Adipocyte (in vitro differentiated cells): Measurements from ENCODE around the gene CTRB1.
"Not testable (repeated sequence)": the region's sequence is repeated elsewhere in the genome, so short reads cannot be mapped to it uniquely, and the experiment has no call there.

Experiments
- DNase-seq: peaks from one replicate; pipeline ENCODE4 v3.0.0-alpha.2; 2015; ENCODE audit warnings: low read depth
- H3K27me3 ChIP-seq: replicated peaks from 2 replicates; pipeline ENCODE4 v1.7.0; 2013; ENCODE audit warnings: mild to moderate bottlenecking, low read length, moderate library complexity; ENCODE audit not compliant: control insufficient read depth, insufficient read depth
- H3K36me3 ChIP-seq: 2 replicates; pipeline ENCODE4 v1.7.0; 2013; ENCODE audit warnings: low read length, mild to moderate bottlenecking, moderate library complexity; ENCODE audit not compliant: control insufficient read depth, insufficient read depth, severe bottlenecking
- H3K4me1 ChIP-seq: 2 replicates; pipeline ENCODE4 v1.7.0; 2013; ENCODE audit warnings: mild to moderate bottlenecking, low read length, moderate library complexity; ENCODE audit not compliant: control insufficient read depth, insufficient read depth
- H3K4me3 ChIP-seq: 2 replicates; pipeline ENCODE4 v1.7.0; 2013; ENCODE audit warnings: mild to moderate bottlenecking, low read length, moderate library complexity
- H3K9ac ChIP-seq: 2 replicates; pipeline ENCODE4 v1.7.0; 2013; ENCODE audit warnings: mild to moderate bottlenecking, low read length, moderate library complexity
- H3K9me3 ChIP-seq: 2 replicates; pipeline ENCODE4 v1.7.0; 2013; ENCODE audit warnings: mild to moderate bottlenecking, low read length, moderate library complexity; ENCODE audit not compliant: control insufficient read depth

The CTRB1 gene

GRCh38 chr16:75205438-75205837 lies 13.3 kb upstream of the CTRB1 start:
- H3K36me3 ChIP-seq, H3K27me3 ChIP-seq, H3K9me3 ChIP-seq, DNase-seq, H3K9ac ChIP-seq, H3K4me1 ChIP-seq, H3K4me3 ChIP-seq: not testable (repeated sequence)

- not testable (repeated sequence) for H3K4me3 ChIP-seq, H3K36me3 ChIP-seq, H3K9ac ChIP-seq, H3K4me1 ChIP-seq, H3K9me3 ChIP-seq, DNase-seq, H3K27me3 ChIP-seq
Measured at GRCh38 chr16:75205961-75206748, 12.6 kb upstream of the CTRB1 start.

- Histone ChIP-seq H3K4me1 (no peaks in the 10 kb centered on the region), H3K4me3 (no peak within 1 kb of the TSS), H3K36me3 (no peaks in the 10 kb centered on the region), H3K27me3 (peaks cover under 1% of the 10 kb centered on the region), H3K9ac (no peak within 1 kb of the TSS), H3K9me3 (no peaks in the 10 kb centered on the region)
- DNase-seq, result no peak
Measured at GRCh38 chr16:75206749-75207451, 11.9 kb upstream of the CTRB1 start, which contains the start of gene CTRB2. TSS of gene CTRB2 (minus strand) at chr16:75207161. CDS start at chr16:75207141, 20 bp downstream.

GRCh38 chr16:75207831-75208230 lies 11.0 kb upstream of the CTRB1 start:
- H3K27me3 ChIP-seq, result peaks cover 6% of the 10 kb centered on the region
- H3K4me3 ChIP-seq, result no peak overlapping the region
- DNase-seq, result no peak

GRCh38 chr16:75208242-75208825 lies 10.5 kb upstream of the CTRB1 start:
- Histone ChIP-seq H3K4me3 (no peak overlapping the region), H3K4me1 (no peaks in the 10 kb centered on the region), H3K27me3 (peaks cover 6% of the 10 kb centered on the region), H3K9ac (no peak overlapping the region), H3K36me3 (no peaks in the 10 kb centered on the region), H3K9me3 (no peaks in the 10 kb centered on the region)
- DNase-seq, result no peak

More at GRCh38 chr16:75207831-75208230, 11.0 kb upstream of the CTRB1 start:
- Histone ChIP-seq H3K9ac (no peak overlapping the region), H3K36me3 (no peaks in the 10 kb centered on the region), H3K9me3 (no peaks in the 10 kb centered on the region), H3K4me1 (no peaks in the 10 kb centered on the region)

- no peaks in the 10 kb centered on the region for H3K9me3 ChIP-seq
- no peak overlapping the region for H3K4me3 ChIP-seq
- H3K27me3 ChIP-seq, result peaks cover 6% of the 10 kb centered on the region
- no peaks in the 10 kb centered on the region for H3K4me1 ChIP-seq
- DNase-seq, result no peak
- no peaks in the 10 kb centered on the region for H3K36me3 ChIP-seq
- no peak overlapping the region for H3K9ac ChIP-seq
Measured at GRCh38 chr16:75208861-75209505, 9.8 kb upstream of the CTRB1 start.

GRCh38 chr16:75209514-75209913 lies 9.3 kb upstream of the CTRB1 start:
- not testable (repeated sequence) for H3K27me3 ChIP-seq, H3K9ac ChIP-seq, H3K4me1 ChIP-seq, H3K36me3 ChIP-seq, H3K9me3 ChIP-seq, DNase-seq, H3K4me3 ChIP-seq

GRCh38 chr16:75209944-75210343 lies 8.8 kb upstream of the CTRB1 start:
- no peak overlapping the region for H3K9ac ChIP-seq
- H3K4me3 ChIP-seq, result no peak overlapping the region
- no peaks in the 10 kb centered on the region for H3K4me1 ChIP-seq
- no peak for DNase-seq
- H3K27me3 ChIP-seq, result peaks cover 6% of the 10 kb centered on the region
- no peaks in the 10 kb centered on the region for H3K9me3 ChIP-seq
- H3K36me3 ChIP-seq, result no peaks in the 10 kb centered on the region

- not testable (repeated sequence) for H3K27me3 ChIP-seq, H3K9me3 ChIP-seq, H3K4me1 ChIP-seq, H3K9ac ChIP-seq, H3K36me3 ChIP-seq, DNase-seq, H3K4me3 ChIP-seq
Measured at GRCh38 chr16:75211286-75211685, 7.5 kb upstream of the CTRB1 start.

- no peak overlapping the region for H3K4me3 ChIP-seq
- no peak overlapping the region for H3K9ac ChIP-seq
- no peak for DNase-seq
Measured at GRCh38 chr16:75216127-75216526, 2.7 kb upstream of the CTRB1 start.

GRCh38 chr16:75216576-75216975 lies 2.2 kb upstream of the CTRB1 start:
- H3K4me1 ChIP-seq, result no peaks in the 10 kb centered on the region
- H3K4me3 ChIP-seq, result no peak overlapping the region
- H3K36me3 ChIP-seq, result no peaks in the 10 kb centered on the region
- no peak overlapping the region for H3K9ac ChIP-seq
- H3K27me3 ChIP-seq, result peaks cover 6% of the 10 kb centered on the region
- DNase-seq, result no peak
- H3K9me3 ChIP-seq, result no peaks in the 10 kb centered on the region

More at GRCh38 chr16:75216127-75216526, 2.7 kb upstream of the CTRB1 start:
- Histone ChIP-seq H3K9me3 (no peaks in the 10 kb centered on the region), H3K27me3 (peaks cover 6% of the 10 kb centered on the region), H3K4me1 (no peaks in the 10 kb centered on the region), H3K36me3 (no peaks in the 10 kb centered on the region)
